Activated naive CD8-positive, alpha-beta T cell treated with anti-CD3 and anti-CD28 coated beads, Interleukin-2, amount 50 U/mL, for 24 hours (primary cell): ENCODE measurements around the gene DOK1.

Experiments
- ATAC-seq: fragments of 150-1000 bp; cut with Tn5 transposase; one replicate; pipeline ENCODE4 v1.10.0; 2021
- DNase-seq: peaks from one replicate; pipeline ENCODE4 v3.0.0; 2021
- H3K27ac Mint-ChIP-seq: one replicate; pipeline ENCODE4 v1.8.0; 2021; ENCODE audit warnings: mild to moderate bottlenecking, mixed read lengths
- H3K27me3 Mint-ChIP-seq: one replicate; pipeline ENCODE4 v1.8.0; 2021; ENCODE audit warnings: mixed read lengths
- H3K36me3 Mint-ChIP-seq: one replicate; pipeline ENCODE4 v1.8.0; 2021; ENCODE audit warnings: low read depth, mixed read lengths
- H3K4me1 Mint-ChIP-seq: one replicate; pipeline ENCODE4 v1.8.0; 2021; ENCODE audit warnings: mixed read lengths
- H3K4me3 Mint-ChIP-seq: one replicate; pipeline ENCODE4 v1.8.0; 2021; ENCODE audit warnings: mild to moderate bottlenecking, moderate library complexity, mixed read lengths
- H3K9me3 Mint-ChIP-seq: one replicate; pipeline ENCODE4 v1.8.0; 2021; ENCODE audit warnings: mixed read lengths

DOK1 gene

GRCh38 chr2:74566076-74566753 lies 11.7 kb downstream of the DOK1 start:
- H3K4me1 Mint-ChIP-seq = peaks cover 45% of the 10 kb centered on the region
- ATAC-seq = peak; percentile 4

GRCh38 chr2:74566754-74567085 lies 12.2 kb downstream of the DOK1 start:
- peak overlapping the region; percentile 77 for H3K27ac Mint-ChIP-seq
- peak; percentile 61 for ATAC-seq
- no peak for DNase-seq
- H3K36me3 Mint-ChIP-seq = no peaks in the 10 kb centered on the region
- H3K4me3 Mint-ChIP-seq = peak overlapping the region; percentile 22
- H3K9me3 Mint-ChIP-seq = no peaks in the 10 kb centered on the region
- H3K4me1 Mint-ChIP-seq = peaks cover 45% of the 10 kb centered on the region
- peaks cover 20% of the 10 kb centered on the region for H3K27me3 Mint-ChIP-seq

More at GRCh38 chr2:74566076-74566753, 11.7 kb downstream of the DOK1 start:
- peak overlapping the region; percentile 22 for H3K4me3 Mint-ChIP-seq
- H3K27ac Mint-ChIP-seq = peak overlapping the region; percentile 77
- H3K36me3 Mint-ChIP-seq = no peaks in the 10 kb centered on the region
- H3K9me3 Mint-ChIP-seq = no peaks in the 10 kb centered on the region
- peaks cover 21% of the 10 kb centered on the region for H3K27me3 Mint-ChIP-seq
- no peak for DNase-seq

GRCh38 chr2:74567881-74568280 lies 13.4 kb downstream of the DOK1 start:
- Mint-ChIP-seq H3K27ac (no peak overlapping the region), H3K36me3 (no peaks in the 10 kb centered on the region), H3K27me3 (peaks cover 11% of the 10 kb centered on the region), H3K9me3 (no peaks in the 10 kb centered on the region), H3K4me3 (no peak overlapping the region), H3K4me1 (peaks cover 47% of the 10 kb centered on the region)
- no peak for ATAC-seq
- no peak for DNase-seq

DNA sequence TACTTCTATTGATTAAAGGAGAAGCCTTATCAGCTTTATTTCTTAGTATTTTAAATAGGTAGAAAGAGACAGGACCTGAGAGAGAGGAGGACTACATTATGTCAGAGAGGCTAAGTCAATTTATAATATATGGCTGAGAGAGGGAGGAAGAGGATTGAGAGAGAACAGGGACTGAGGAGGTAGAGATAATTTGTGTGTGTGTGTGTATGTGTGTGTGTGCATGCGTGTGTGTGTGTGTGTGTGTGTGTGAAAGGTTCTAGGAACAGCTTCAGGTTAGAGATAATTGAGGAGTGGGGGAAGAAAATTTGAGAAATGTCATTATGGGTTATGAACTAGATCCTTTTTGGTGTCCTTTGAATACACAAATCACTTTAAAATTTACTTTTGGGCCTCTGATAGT lies 15.2 kb downstream of the DOK1 start:
- Mint-ChIP-seq H3K4me3 (no peak overlapping the region), H3K36me3 (no peaks in the 10 kb centered on the region), H3K9me3 (no peaks in the 10 kb centered on the region), H3K4me1 (peaks cover 57% of the 10 kb centered on the region), H3K27ac (no peak overlapping the region), H3K27me3 (peaks cover 2% of the 10 kb centered on the region)
- DNase-seq (no peak), ATAC-seq (no peak)

- no peak overlapping the region for H3K4me3 Mint-ChIP-seq
- peaks cover 54% of the 10 kb centered on the region for H3K4me1 Mint-ChIP-seq
- DNase-seq (no peak), ATAC-seq (peak; percentile 80)
- peaks cover 1% of the 10 kb centered on the region for H3K27me3 Mint-ChIP-seq
- H3K9me3 Mint-ChIP-seq = no peaks in the 10 kb centered on the region
- no peak overlapping the region for H3K27ac Mint-ChIP-seq
- H3K36me3 Mint-ChIP-seq = no peaks in the 10 kb centered on the region
Measured at GRCh38 chr2:74571058-74571457, 16.5 kb downstream of the DOK1 start.

GRCh38 chr2:74572178-74572925 lies 17.8 kb downstream of the DOK1 start:
- no peaks in the 10 kb centered on the region for H3K36me3 Mint-ChIP-seq
- no peaks in the 10 kb centered on the region for H3K9me3 Mint-ChIP-seq
- peaks cover 47% of the 10 kb centered on the region for H3K4me1 Mint-ChIP-seq
- peaks cover 4% of the 10 kb centered on the region for H3K27me3 Mint-ChIP-seq
- DNase-seq (no peak), ATAC-seq (no peak)
- H3K27ac Mint-ChIP-seq = no peak overlapping the region
- no peak overlapping the region for H3K4me3 Mint-ChIP-seq

DNA sequence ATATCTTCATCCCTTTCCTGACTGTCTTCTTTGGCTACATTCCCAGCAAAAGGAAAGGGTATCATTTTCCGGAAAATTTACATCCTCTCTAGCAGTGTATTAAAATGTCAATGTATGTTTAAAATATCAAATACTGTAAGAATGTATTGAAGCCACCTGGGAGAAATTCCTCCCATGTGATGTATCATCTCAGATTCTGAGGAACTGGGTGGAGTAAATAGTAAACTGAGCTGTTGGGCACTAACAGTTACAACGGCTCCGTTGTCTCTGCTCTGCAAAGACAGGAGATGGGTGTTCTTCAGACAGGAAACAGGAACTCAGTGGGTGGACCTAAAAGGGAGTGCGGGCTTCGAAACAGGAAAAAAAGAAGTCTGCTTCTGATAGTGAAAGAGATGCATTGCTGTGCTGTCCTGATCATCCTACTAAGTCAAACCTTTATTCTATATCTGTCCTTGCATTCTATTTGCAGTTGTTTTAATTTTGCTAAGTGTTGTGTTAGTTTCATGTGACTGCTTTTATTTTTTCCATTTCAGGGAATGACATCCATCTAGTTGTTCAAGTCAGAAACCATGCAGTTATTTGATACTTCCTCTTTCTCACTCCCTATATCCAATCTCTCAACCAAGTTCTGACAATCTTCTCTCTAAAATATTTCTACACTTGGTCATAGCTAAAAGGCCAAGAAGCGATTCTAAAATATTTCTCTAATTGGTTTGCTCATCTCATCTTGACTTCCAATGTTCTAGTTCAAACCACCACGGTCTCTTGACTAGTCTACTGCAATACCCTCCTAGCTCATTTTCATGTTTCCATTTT lies 19.4 kb downstream of the DOK1 start:
- Mint-ChIP-seq H3K9me3 (no peaks in the 10 kb centered on the region), H3K4me3 (peak overlapping the region; percentile 15), H3K27ac (peak overlapping the region; percentile 16), H3K4me1 (peaks cover 38% of the 10 kb centered on the region), H3K36me3 (no peaks in the 10 kb centered on the region), H3K27me3 (peaks cover 5% of the 10 kb centered on the region)
- ATAC-seq (peak; percentile 75), DNase-seq (no peak)

GRCh38 chr2:74575320-74575719 lies 20.8 kb downstream of the DOK1 start:
- no peaks in the 10 kb centered on the region for H3K9me3 Mint-ChIP-seq
- peaks cover 30% of the 10 kb centered on the region for H3K4me1 Mint-ChIP-seq
- H3K27me3 Mint-ChIP-seq = peaks cover 5% of the 10 kb centered on the region
- ATAC-seq (no peak), DNase-seq (no peak)
- no peak overlapping the region for H3K4me3 Mint-ChIP-seq
- no peaks in the 10 kb centered on the region for H3K36me3 Mint-ChIP-seq
- H3K27ac Mint-ChIP-seq = no peak overlapping the region

- H3K27me3 Mint-ChIP-seq = peaks cover 5% of the 10 kb centered on the region
Measured at GRCh38 chr2:74576211-74576862, 21.8 kb downstream of the DOK1 start.

GRCh38 chr2:74576863-74577229 lies 22.3 kb downstream of the DOK1 start:
- H3K27ac Mint-ChIP-seq = no peak overlapping the region

More at GRCh38 chr2:74576211-74576862, 21.8 kb downstream of the DOK1 start:
- Mint-ChIP-seq H3K4me1 (peaks cover 30% of the 10 kb centered on the region), H3K4me3 (no peak overlapping the region), H3K36me3 (no peaks in the 10 kb centered on the region), H3K27ac (no peak overlapping the region), H3K9me3 (no peaks in the 10 kb centered on the region)
- no peak for DNase-seq
- no peak for ATAC-seq

GRCh38 chr2:74577448-74577847 lies 22.9 kb downstream of the DOK1 start:
- Mint-ChIP-seq H3K36me3 (no peaks in the 10 kb centered on the region), H3K27ac (no peak overlapping the region), H3K27me3 (peaks cover 5% of the 10 kb centered on the region), H3K4me3 (no peak overlapping the region), H3K9me3 (no peaks in the 10 kb centered on the region), H3K4me1 (peaks cover 27% of the 10 kb centered on the region)
- DNase-seq (no peak), ATAC-seq (peak; percentile 17)

More at GRCh38 chr2:74576863-74577229, 22.3 kb downstream of the DOK1 start:
- Mint-ChIP-seq H3K9me3 (no peaks in the 10 kb centered on the region), H3K27me3 (peaks cover 5% of the 10 kb centered on the region), H3K4me3 (no peak overlapping the region), H3K4me1 (peaks cover 30% of the 10 kb centered on the region), H3K36me3 (no peaks in the 10 kb centered on the region)
- DNase-seq (no peak), ATAC-seq (no peak)

GRCh38 chr2:74578408-74578807 lies 23.9 kb downstream of the DOK1 start:
- DNase-seq (no peak), ATAC-seq (no peak)
- peaks cover 5% of the 10 kb centered on the region for H3K27me3 Mint-ChIP-seq
- H3K4me1 Mint-ChIP-seq = peaks cover 23% of the 10 kb centered on the region
- H3K36me3 Mint-ChIP-seq = no peaks in the 10 kb centered on the region
- no peaks in the 10 kb centered on the region for H3K9me3 Mint-ChIP-seq
- no peak overlapping the region for H3K27ac Mint-ChIP-seq
- H3K4me3 Mint-ChIP-seq = no peak overlapping the region

DNA sequence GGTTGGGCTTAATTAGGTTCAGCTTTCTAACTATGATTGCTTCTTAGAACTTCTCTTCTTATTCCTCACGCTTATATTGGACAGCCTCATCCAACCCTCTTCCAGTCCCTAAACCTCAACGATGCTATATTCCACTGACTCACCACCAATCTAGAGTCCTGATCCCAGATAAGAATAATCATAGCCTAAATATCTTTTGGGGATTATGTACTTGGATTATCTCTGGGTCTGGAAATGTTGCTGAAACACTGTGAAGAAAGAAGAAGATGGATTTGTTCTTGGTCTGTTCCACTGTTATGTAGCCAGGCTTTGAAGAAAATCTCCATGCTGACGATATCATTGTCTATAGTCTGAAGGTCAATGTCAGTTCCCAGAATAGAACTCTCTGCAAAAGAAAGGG lies 26.9 kb downstream of the DOK1 start:
- no peak overlapping the region for H3K4me3 Mint-ChIP-seq
- no peak for DNase-seq
- H3K4me1 Mint-ChIP-seq = peaks cover 31% of the 10 kb centered on the region
- no peak for ATAC-seq
- H3K36me3 Mint-ChIP-seq = no peaks in the 10 kb centered on the region
- H3K9me3 Mint-ChIP-seq = no peaks in the 10 kb centered on the region
- no peak overlapping the region for H3K27ac Mint-ChIP-seq
- H3K27me3 Mint-ChIP-seq = peaks cover 2% of the 10 kb centered on the region

- Mint-ChIP-seq H3K4me3 (no peak overlapping the region), H3K4me1 (peaks cover 30% of the 10 kb centered on the region), H3K36me3 (no peaks in the 10 kb centered on the region), H3K27ac (no peak overlapping the region), H3K27me3 (peaks cover 2% of the 10 kb centered on the region), H3K9me3 (no peaks in the 10 kb centered on the region)
- no peak for ATAC-seq
- no peak for DNase-seq
Measured at GRCh38 chr2:74582184-74582583, 27.7 kb downstream of the DOK1 start.
